DMS53 (cell line): ENCODE results near the gene CTU1.
"Not testable (repeated sequence)": the region's sequence is repeated elsewhere in the genome, so short reads cannot be mapped to it uniquely, and the experiment has no call there.

Experiments
- DNase-seq: peaks from one replicate; lab custom pipeline; 2025; lab: John Stamatoyannopoulos, UW

Gene CTU1

DNA sequence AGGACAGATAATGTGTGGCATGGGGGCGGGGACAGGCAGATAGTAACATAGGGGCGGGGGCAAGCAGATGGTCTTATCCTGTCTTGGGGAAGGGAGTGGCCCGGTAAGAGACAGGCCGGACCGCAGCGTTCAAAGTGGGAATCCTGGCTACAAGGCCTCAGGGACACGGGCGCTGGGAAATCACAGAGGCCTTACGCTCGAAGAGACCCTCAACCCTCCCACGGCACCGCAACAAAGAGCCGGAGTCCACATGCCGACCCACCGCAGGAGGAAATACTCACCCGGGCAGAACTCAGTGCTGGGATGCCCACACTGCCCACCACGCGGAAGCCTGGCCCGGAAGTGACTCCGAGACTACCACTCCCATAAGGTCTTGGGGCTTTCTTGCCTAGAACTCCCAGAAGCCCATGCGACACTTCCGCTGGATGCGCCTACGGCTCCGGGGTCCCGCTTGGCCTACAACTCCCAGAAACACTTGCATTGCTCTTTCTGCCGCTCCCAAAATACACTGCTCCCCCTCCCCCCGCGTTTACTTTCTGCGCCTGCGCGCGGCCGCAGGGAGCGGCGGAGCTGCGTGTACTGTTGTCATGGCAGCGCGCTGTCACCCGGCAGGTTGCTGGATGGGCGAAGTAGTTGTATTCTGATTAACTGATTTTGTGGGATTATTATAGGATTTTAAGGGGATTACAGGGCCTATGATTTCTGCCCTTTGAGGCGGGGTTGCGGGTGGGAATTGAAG lies at the start of gene CTU1:
Gene CTU1, minus strand, starts transcription at position 344 of the 739 bp plus-strand sequence. CDS start 3,840 bp downstream, outside the sequence.
- DNase-seq = peak; percentile 99

DNA sequence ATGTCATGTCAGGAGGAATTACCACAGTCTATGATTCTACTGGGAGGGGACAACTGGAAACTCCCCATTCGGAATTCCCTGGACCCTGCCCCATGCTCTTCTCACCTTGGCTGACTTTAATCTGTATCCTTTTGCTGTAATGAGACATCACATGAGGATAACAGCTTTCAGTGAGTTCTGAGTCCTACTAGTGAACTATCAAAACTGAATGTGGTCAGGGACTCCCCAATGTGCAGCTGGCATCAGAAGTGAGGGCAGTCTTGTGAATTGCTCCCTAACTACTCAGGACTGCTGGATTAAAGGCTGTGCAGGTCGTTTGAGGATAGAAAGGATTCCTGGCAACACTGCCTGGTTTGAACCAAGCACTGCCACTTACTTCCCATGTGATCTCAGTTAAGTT lies 49.1 kb upstream of the CTU1 start:
- no peak for DNase-seq

DNA sequence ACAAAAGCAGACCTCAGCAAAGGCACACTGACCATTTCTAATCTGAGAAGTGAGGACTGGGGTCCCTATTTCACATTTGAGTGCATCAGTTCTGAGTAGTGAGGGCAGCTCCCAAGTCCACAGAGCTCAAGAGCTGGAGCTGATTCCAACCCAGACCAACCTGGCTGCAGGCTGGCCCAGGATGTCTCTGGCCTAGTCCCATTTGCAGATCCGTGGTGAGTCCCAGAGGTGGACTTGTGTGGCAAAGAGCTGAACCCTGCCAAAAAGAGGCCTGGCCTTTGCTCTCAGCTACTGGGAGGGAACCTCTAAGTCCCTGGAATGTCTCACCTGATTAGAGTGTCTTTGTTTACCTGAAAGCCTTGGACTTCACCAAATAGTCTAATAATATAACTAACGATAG lies 48.5 kb upstream of the CTU1 start:
- no peak for DNase-seq

DNA sequence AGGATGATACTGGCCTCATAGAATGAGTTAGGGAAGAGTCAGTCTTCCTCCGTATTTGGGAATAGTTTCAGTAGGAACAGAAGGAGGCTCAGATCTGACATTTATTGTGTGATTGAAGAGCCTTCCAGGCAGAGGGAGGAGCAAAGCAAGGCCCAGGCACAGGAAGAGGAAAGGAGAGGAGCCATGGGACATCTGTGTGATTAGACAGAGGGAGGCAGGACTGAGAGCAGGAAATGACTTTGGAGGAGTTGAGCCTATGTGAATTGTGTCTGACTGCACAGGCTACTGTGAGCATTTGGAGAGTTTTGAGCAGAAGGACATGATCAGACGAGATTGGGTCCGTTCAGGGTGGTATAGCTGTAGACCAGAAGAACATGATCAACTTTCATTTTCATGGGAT lies 42.4 kb upstream of the CTU1 start:
- DNase-seq = no peak

DNA sequence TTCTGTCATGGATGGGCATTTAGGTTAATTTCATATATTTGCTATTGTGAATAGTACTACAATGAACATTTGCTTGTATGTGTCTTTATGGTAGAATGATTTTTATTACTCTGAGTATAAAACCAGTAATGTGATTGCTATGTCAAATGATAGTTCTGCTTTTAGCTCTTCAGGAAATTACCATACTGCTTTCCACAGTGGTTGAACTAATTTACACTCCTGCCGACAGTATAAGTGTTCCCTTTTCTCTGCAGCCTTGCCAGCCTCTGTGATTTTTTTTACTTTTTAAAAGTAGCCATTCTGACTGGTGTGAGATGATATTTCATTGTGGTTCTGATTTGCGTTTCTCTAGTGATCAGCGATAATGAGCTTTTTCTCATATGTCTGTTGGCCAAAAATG lies 40.4 kb upstream of the CTU1 start:
- no peak for DNase-seq

DNA sequence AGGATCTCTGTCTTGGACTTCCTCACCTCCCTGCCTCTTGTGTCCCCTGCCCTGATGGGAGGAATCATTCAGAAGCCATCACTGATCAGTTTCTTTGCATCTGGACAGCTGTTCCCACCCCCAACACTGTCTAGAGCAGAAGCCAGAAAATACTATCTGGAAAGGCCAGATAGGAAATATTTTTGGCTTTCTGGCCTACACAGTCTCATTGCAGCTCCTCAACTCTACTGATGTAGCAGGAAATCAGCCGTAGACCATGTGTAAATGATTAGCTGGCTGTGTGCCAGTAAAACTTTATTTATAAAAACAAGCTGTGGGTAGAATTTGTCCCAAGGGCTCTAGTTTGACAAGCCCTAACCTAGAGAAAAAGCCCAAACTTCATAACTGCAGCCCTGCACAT lies 39.5 kb upstream of the CTU1 start:
- no peak for DNase-seq

DNA sequence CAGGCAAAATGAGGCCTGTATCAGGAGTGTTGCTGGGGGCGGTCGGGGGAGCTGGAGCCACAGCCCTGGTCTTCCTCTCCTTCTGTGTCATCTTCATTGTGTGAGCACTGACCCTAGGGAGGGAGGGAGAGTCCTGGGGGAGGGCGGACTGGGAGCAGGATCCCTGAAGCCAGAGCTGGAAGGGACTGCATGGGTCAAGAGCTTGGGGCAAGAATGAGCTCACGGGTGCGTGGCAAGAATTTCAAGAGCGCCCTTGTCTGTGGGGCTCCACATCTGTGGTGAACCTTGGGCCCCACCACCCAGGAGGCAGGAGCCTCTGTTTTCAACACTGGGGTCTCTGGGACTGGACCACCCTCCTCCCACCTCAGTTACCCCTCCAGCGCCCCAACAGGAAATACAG lies 38.5 kb upstream of the CTU1 start:
- DNase-seq = no peak

DNA sequence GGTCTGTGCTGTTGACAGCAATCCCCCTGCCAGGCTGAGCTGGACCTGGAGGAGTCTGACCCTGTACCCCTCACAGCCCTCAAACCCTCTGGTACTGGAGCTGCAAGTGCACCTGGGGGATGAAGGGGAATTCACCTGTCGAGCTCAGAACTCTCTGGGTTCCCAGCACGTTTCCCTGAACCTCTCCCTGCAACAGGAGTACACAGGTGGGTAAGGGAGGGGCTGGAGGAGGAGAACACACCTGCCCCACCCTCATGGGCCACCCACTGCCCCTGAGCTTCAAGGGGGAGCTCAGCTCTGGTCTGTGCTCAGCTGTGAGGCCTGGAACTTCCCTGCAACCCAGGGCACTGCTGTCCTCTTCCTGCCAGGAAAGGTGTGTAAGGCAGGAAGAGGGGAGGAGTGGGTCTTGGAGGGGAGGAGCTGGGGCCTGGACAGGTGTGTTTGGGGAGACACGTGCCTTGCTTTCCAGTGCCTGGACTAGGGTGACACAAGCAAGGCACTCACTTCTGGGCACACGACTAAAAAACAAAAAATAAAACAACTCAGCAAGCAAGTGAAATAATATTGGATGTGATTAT lies 37.8 kb upstream of the CTU1 start:
- DNase-seq = no peak

DNA sequence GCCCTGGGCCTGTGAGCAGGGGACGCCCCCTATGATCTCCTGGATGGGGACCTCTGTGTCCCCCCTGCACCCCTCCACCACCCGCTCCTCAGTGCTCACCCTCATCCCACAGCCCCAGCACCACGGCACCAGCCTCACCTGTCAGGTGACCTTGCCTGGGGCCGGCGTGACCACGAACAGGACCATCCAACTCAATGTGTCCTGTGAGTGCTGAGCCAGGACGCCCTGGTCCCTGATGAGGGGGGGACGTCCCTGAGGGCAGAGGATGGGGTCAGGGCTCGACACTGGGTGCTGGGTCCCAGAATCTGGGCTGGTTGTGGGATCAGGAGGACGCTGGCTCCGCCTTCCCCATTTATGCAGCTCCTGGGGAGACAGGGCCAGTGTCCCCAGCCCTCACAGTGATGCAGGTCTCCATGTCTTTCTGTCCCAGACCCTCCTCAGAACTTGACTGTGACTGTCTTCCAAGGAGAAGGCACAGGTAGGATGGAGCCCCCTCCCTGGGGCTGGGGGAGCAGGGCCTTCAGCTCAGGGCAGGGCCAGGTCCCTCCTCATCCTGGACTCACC lies 36.4 kb upstream of the CTU1 start:
- DNase-seq = no peak

DNA sequence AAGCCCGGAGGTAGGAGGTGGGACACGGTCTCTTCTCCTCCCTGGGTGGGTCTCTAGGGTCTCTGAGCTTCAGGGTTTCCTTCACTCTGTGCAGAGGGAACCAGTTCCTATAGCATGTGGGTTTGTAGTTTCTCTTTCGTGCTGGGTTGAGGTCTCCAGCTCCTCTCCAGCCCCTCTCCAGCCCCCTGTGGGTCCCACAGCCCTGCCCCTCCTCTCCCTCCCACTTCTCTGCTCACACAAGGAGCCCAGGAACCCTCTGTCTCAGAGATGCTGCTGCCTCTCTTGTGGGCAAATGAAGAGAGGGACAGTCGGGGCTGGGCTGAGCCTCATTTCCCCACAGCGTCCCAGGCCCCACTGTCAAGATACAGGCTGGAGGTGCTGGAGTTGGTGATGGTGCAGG lies 35.3 kb upstream of the CTU1 start:
- no peak for DNase-seq

DNA sequence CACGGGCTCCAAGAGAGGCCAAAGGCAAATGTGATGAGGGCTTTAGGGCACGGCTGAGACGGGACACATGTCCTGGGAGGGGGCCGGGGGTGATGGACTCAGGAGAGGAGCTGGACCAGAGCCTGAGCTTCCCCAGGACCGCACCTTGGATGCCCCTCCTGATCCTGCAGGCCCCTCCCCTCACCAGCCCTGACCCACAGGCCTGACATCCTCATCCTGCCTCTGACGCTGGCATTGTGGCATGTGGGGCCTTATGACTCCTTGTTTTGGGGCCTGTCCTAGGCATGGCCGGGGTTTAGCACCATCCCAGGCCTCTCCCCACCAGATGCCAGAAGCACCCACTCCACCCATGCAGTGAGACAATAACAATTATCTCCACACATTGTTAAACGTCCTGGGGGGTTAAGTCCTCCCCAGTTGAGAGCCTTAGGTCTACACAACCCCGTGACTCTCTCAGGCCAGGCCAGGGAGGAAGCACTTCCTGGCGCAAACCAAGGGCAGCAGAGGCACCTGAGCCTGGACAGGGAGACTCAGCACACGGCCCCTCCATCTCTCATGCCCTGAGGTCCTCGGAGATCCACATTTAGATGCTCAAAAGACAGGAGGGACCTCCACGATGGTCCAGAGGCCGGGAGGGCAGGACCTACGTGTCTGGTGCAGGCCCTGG lies 34.7 kb upstream of the CTU1 start:
- not testable (repeated sequence) for DNase-seq

DNA sequence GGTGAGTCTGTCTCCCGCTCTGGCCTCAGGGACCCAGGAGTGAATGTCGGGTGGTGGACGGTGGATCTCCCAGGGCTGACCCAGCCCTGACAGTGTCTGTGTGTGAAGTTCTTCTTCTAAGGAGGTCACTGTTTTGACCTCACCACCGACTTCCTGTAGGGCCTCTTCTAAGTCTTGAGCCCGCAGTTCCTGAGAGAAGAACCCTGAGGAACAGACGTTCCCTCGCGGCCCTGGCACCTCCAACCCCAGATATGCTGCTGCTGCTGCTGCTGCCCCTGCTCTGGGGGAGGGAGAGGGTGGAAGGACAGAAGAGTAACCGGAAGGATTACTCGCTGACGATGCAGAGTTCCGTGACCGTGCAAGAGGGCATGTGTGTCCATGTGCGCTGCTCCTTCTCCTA lies 33.9 kb upstream of the CTU1 start, which contains the start of gene SIGLEC7:
Gene SIGLEC7, plus strand, starts transcription at position 183 of the 400 bp plus-strand sequence. Its CDS starts 69 bp downstream, at position 252.
- DNase-seq = no peak

DNA sequence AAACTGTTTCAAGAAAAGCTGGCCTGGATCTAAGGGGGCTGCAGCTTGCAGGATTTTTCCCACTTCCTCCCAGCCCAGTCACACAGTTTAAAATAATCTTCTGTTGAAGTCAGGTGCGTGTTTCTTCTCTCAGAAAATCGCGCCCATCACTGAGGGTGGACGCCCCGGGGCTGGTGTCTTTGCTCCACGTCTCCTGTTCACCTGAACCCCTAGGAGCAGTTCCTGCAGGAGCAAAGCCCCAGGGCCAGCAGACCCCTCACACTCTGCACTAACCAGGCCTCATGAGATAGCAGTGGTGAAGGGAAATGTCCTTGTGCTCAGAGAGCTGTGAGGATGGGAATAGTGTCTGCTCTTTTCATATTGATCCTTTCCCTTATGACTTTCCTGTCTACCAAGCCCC lies 33.0 kb upstream of the CTU1 start:
- no peak for DNase-seq

DNA sequence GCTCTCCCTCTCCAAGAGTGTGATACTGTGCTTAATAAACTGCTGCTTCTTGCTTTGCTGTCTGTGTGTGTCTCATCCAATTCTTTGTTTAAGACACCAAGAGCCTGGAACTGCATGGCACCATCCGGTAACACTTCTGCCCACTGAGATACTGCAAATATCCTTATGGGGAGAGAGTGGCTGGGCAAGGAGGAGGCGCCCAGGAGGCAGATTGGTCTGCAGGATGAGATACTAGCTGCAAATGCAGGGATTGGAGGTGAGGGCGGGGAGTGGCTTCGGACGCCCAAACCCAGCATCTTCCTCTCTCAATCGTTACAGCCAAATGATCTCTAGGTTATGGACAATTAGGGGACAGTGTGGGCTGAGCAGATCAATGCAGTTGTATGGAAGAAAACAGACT lies 32.2 kb upstream of the CTU1 start:
- no peak for DNase-seq

DNA sequence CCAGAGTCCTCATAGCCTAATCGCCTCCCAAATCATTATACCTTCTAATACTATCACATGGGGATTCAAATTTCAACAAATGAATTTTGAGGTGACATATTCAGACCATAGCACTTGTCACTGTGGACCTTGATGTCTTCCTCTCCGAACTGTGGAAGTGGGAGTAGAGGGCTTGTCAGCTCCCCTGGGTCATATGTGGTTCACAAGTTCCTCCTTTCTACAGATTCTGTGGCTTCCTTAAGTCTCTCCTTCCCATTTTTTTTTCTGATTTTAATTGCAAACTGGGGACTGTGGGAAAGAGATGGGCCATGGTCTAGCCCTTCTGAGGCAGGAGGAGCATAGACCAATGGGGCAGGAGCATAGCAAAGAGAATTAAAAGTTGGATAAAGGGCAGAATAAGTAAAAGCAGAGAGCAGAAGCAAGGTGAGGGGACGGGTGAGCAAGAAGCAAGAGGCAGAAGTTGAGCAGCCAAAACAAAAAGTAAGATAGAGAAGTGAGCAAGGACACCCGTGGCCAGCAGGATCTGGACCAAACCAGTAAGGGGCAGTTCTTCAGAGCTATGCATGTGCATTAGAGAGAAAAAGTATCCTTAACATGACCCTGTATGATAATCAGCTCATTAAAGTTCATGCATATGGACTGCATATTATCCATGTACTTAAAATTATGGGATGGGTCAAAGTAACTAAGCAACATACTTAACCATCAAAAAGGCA lies 31.2 kb upstream of the CTU1 start:
- no peak for DNase-seq

DNA sequence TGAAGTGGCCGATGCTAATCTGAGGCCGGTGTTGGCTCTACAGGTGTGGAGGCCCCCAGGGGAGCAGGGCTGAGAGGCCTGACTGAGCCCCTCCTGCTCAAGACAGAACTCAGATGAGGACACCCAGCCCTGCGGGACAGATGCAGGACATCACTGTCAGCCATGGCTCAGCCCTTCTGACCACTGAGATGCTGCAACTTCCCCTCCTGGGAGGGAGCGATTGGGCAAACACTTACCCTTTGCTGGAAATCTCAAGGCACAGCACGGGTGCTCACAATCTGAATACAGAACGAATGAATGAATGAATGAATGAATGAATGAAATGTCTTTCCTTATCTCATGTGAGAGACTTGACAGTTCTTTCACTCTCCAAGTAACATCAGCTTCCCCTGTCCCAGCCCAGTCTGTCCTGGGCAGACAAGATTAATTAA lies 30.4 kb upstream of the CTU1 start:
- no peak for DNase-seq

DNA sequence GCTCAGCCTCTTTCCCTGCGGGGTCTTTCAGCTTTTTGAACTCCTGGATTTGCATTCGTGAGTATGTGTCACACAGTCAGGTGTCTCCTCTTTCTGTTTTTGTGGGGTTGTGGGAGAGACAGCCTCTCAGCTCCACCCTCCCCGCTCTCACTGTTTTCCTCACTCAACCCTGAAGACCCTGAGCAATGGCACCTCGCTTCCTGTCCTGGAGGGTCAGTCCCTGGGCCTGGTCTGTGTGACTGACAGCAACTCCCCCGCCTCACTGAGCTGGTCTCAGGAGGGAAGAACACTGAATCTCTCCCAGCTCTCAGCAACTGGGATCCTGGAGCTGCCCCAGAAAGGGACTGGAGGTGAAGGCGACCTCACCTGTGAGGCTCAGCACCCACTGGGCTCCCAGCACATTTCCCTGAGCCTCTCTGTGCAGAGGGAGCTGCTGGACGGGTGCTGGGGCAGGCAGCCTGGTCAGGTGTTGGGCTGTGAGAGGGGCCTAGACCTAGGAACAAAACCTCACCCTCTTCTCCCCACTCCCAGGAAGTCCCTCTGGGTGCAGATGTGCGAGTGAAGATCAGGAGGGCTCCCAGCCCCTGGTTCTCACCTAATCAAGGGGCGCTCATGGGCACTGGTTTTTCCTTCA lies 29.7 kb upstream of the CTU1 start:
- DNase-seq = no peak

DNA sequence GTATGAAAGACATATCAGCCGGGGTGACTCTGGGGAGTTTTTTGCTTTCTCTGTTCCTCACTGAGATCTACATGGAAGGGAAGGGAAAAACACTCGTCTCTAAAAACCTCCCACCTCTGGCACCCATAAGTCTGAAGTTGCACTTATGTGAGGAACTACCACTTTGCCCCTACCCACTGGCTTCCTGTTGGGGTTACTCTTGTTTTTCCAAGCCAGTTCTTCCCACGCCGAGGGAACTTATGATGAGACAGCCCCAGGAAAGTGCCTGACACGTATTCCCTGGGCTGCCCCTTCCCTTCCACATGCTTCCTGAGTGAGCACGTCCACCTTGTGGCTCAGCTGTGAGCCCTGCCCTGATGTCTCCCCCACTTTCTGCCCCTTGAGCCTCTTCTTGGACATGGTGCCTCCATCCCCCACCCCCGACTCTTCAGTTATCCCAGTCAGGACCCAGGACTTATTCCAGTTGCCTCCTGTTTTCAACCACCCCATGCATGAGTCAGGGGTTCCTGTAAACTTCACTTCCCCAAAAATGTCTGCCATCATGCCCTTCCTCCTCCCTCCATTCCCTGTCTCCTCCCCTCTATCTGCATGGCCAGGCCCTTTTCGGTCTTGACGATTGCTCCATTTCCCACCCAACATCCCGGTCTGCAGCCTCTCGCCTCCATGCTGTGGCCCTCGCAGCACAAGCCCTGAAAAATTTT lies 28.8 kb upstream of the CTU1 start:
- DNase-seq = no peak

DNA sequence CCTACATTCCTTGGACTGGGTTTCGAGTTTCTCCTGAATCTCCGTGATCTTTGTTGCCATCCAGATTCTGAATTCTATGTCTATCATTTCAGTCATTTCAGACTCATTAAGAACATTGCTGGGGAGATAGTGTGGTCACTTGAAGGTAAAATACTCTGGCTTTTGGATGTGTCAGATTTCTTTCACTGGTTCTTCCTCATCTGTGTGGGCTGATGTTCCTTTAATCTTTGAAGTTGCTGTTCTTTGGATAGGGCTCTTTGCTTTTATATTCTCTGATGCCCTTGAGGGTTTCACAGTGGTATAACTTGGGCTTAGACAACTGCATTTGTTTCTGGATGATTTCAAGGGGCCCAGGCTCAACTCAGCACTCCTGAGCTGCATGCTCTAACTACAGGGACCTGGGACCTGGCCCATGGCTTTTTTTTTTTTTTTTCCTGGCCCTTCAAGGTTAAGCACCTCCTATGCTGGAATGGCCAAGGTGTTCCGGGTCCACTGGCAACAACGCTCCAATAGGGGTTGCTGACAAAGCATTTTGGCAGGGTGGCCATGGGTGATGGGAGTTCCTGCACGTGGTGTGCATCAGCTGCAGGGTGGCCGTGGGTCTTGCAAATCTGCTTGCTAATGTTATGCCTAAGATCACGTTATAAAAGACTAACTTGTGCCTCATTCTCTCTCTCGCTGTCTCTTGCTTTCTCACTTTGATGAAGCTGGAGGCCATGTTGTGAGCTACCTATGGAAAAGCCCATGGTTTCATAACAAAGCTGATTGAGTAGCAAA lies 28.0 kb upstream of the CTU1 start:
- DNase-seq = no peak

DNA sequence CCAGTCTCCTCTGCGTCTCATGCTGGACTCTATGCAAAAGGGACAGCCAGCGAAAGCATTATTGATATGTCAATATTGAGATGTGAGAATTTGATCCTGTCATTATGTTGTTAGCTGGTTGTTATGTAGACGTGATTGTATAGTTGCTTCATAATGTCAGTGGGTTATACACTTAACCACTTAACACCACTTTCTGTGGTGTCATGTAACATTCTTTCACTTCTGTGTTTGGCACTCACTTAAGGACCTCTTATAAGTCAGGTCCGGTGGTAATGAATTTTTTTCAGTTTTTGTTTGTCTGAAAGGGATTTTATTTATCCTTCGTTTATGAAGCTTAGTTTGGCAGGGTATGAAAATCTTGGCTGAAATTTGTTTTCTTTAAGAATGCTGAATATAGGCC lies 26.8 kb upstream of the CTU1 start:
- DNase-seq = no peak
